ENCODE results near the gene SMOC2. TPM values are rescaled to one million over a fixed set of nuclear protein-coding genes. Genes with fewer than 3 reads are reported as not detected.

Gene SMOC2
- total RNA-seq, 6 experiments from 2014 or later: 0.42 to 3.5 (median 1.2) TPM

DNA sequence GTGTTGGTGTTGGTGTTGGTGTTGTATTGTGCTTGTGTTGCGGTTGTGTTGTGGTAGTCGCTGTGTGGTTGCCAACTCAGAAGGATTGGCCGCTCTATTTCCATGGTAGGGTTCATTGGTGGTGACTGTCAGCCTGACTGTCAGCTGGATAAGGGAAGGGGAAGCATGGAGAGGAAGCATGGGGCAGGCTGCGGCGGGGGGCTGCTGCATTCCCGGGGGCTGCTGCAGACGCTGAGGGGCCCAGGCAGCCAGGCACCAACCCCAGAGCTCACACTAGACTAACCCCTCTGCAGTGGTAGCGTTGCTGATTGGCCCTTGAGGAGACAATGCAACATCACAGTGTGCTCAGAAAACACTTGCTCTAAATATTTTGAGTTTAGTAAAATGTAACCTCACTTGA is 199.2 kb downstream of the SMOC2 start:
- intact Hi-C loops (cut with DNase I): no loop called here
- Histone ChIP-seq H3K4me3 (no peak overlapping the region), H3K27me3 (no peaks in the 10 kb centered on the region), H3K36me3 (no peaks in the 10 kb centered on the region), H3K27ac (no peak overlapping the region), H3K4me1 (no peaks in the 10 kb centered on the region), H3K9me3 (no peaks in the 10 kb centered on the region)
- TF ChIP-seq, protein P1, sequence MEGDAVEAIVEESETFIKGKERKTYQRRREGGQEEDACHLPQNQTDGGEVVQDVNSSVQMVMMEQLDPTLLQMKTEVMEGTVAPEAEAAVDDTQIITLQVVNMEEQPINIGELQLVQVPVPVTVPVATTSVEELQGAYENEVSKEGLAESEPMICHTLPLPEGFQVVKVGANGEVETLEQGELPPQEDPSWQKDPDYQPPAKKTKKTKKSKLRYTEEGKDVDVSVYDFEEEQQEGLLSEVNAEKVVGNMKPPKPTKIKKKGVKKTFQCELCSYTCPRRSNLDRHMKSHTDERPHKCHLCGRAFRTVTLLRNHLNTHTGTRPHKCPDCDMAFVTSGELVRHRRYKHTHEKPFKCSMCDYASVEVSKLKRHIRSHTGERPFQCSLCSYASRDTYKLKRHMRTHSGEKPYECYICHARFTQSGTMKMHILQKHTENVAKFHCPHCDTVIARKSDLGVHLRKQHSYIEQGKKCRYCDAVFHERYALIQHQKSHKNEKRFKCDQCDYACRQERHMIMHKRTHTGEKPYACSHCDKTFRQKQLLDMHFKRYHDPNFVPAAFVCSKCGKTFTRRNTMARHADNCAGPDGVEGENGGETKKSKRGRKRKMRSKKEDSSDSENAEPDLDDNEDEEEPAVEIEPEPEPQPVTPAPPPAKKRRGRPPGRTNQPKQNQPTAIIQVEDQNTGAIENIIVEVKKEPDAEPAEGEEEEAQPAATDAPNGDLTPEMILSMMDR (IDR thresholded peaks at IDR 0.05): no peak
- no peak for TF ChIP-seq POLR2A (IDR thresholded peaks at IDR 0.05)
- 64% methylated on average over 3 of the region's 8 CpGs for WGBS (ENCODE audit: insufficient coverage, low coverage, low lambda C conversion rate, missing lambda C conversion rate)
- DNase-seq: no peak
- ATAC-seq: no peak

GRCh38 chr6:168640768-168641167 is 199.8 kb downstream of the SMOC2 start:
- no peaks in the 10 kb centered on the region for H3K4me1 ChIP-seq
- H3K36me3 ChIP-seq: no peaks in the 10 kb centered on the region
- WGBS (ENCODE audit: insufficient coverage, low coverage, low lambda C conversion rate, missing lambda C conversion rate): 25% methylated on average over 5 of the region's 5 CpGs
- H3K9me3 ChIP-seq: no peaks in the 10 kb centered on the region
- no peak for TF ChIP-seq POLR2A (IDR thresholded peaks at IDR 0.05)
- TF ChIP-seq, protein P1 (IDR thresholded peaks at IDR 0.05): no peak
- H3K4me3 ChIP-seq: no peak overlapping the region
- ATAC-seq: no peak
- intact Hi-C loops (cut with DNase I): no loop called here
- H3K27ac ChIP-seq: no peak overlapping the region
- H3K27me3 ChIP-seq: no peaks in the 10 kb centered on the region
- no peak for DNase-seq

GRCh38 chr6:168641446-168641845 is 200.5 kb downstream of the SMOC2 start:
- intact Hi-C loops (cut with DNase I): no loop called here
- TF ChIP-seq, protein P1 (IDR thresholded peaks at IDR 0.05): no peak

DNA sequence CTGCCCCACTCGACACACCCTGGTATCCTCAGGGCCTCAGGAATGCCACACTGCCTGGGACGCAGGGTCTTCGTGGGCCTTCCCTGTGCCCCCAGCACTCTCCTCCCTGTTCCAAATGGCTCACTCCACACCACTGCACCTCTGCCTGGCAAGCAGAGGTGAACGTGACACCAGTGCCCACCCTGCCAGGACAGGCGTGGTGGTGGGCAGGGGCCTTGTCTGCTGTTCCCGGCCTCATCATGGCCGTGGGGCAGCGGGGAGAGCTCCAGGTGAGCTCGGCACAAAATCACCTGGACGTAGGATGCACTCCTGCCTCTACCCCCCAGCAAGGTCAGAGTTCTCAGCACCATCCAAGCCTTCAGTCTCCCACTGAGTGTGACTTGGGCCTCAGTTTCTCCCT is 202.4 kb downstream of the SMOC2 start:
- no peaks in the 10 kb centered on the region for H3K27me3 ChIP-seq

More at GRCh38 chr6:168641446-168641845, 200.5 kb downstream of the SMOC2 start:
- no peak overlapping the region for H3K27ac ChIP-seq
- DNase-seq (no peak), ATAC-seq (no peak)
- H3K4me1 ChIP-seq: no peaks in the 10 kb centered on the region
- no peaks in the 10 kb centered on the region for H3K27me3 ChIP-seq
- H3K4me3 ChIP-seq: no peak overlapping the region
- no peaks in the 10 kb centered on the region for H3K9me3 ChIP-seq
- no peaks in the 10 kb centered on the region for H3K36me3 ChIP-seq
- 50% methylated on average over 4 of the region's 5 CpGs for WGBS (ENCODE audit: insufficient coverage, low coverage, low lambda C conversion rate, missing lambda C conversion rate)

More for the DNA sequence above, 202.4 kb downstream of the SMOC2 start:
- no peak for DNase-seq
- Histone ChIP-seq H3K36me3 (no peaks in the 10 kb centered on the region), H3K4me3 (no peak overlapping the region), H3K27ac (no peak overlapping the region), H3K9me3 (no peaks in the 10 kb centered on the region), H3K4me1 (no peaks in the 10 kb centered on the region)
- TF ChIP-seq, protein P1 (IDR thresholded peaks at IDR 0.05): no peak
- TF ChIP-seq POLR2A (IDR thresholded peaks at IDR 0.05): no peak
- intact Hi-C loops (cut with DNase I): no loop called here
- peak in 1 of 4 donors; percentile 21 for ATAC-seq
- WGBS (ENCODE audit: insufficient coverage, low coverage, low lambda C conversion rate, missing lambda C conversion rate): 70% methylated on average over 5 of the region's 10 CpGs
